HG03060 (cell line): ENCODE results near the gene CEBPG.

Experiments
- ATAC-seq: cut with Tn5 transposase; IDR thresholded peaks from one replicate; pipeline ENCODE4 v1.9.1; 2021; ENCODE audit warnings: low read depth, moderate number of reproducible peaks; ENCODE audit not compliant: unreplicated experiment

The CEBPG gene

DNA sequence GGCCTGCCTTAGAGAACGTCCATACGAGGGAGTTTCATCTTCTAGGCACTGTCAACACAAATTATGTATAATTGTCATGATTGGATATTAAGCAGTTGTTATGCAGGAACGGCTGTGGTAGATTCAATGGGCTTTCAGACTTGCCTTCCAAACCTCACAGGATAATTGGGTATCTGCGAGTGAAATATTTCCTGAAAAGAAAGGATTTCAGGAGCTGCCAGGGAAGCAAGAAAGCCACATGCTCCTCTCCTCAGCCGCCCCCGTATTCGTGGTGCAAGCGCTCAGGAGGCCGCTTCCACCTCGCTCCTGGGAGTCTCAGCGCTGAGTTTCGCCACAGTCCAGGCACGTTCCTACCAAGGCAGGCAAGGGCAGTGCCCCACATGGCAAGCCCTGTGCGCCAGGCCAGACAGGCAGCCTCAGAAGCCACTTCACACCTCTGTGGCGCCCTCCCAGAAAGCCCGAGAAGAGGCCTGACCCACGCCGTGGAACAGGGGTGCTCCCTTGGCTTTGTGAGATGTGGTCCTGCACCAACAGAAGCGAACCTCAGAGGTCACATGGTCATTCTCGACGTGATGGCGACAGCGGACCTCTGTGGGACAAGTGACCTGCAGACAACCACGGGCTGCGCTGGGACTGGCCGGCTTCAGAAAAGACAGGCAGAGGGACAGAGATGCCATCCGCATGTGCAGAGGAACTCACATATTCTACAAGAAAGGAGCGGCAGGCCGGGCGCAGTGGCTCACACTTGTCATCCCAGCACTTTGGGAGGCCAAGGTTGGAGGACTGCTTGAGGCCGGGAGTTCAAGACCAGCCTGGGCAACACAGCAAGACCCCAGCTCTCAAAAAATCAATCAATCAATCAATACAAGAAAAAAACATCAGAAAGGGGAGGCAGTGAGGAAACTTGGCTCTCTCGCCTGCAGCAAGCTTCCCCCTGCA, 41.4 kb downstream of the CEBPG start:
- no peak for ATAC-seq

DNA sequence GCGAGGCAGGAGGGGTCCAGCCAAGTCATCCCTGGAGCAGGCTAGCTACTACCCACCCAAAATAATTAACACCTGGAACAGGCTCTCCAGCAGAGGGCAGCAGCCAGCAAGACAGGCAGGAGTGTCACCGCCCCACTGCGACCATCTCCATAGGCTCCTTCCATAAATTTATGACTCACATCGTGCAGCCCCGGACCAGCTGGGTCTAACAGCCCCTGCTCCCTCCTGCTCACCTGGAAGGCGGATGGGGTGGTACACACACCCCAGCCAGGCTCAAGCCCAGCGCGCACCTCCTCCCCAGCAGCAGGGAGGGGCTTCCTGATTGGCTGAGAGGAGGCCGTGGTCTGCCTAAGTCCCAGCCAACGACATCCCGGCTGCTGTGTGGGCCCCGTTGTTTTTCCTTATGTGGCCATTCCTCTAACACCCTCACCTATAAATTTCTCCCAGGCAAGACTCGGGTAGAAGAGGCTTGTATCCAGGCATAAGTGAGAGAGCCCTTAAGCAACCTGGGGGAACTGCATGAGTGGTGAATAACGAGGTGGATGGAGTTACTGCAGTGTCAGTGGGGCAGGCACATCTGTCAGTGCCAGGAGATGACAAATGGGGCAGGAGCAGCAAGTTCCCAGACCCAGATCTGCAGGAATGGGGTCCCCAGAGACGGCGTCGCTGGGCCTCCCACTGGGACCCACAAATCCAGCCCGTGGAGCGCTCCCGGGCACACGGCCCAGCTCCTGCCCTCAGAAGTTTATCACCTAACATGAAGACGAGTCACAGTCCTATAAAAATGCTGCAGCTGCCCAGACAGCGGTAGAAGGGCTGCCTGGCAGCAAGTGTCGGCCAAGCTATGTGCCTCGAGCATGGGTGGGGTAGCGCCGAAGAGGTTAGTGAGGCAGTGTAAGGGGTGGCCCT, 43.1 kb downstream of the CEBPG start:
- no peak for ATAC-seq

- ATAC-seq, result no peak
These were observed 44.2 kb downstream of the CEBPG start for GRCh38 chr19:33417751-33418150.

GRCh38 chr19:33418461-33418860, 45.0 kb downstream of the CEBPG start:
- no peak for ATAC-seq

- no peak for ATAC-seq
These were observed 45.6 kb downstream of the CEBPG start for GRCh38 chr19:33418871-33419787.

GRCh38 chr19:33419788-33420130, 46.2 kb downstream of the CEBPG start:
- ATAC-seq, result no peak

GRCh38 chr19:33420821-33421220, 47.3 kb downstream of the CEBPG start:
- ATAC-seq, result no peak

DNA sequence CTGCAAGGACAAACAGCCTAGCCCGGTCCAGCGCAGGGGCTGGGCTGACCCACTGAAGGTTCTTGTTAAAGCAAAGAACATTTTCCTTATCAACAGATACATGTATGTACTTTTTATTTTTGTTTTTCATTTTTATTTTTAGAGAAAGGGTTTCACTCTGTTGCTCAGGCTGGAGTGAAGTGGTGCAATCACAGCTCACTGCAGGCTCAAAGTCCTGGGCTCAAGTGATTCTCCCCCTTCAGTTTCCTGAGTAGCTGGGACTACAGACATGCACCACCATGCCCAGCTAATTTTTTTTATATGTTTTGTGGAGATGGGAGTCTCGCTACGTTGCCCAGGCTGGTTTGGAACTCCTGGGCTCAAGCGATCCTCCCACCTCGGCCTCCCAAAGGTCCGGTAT, 47.9 kb downstream of the CEBPG start:
- no peak for ATAC-seq

GRCh38 chr19:33422369-33423180, 49.1 kb downstream of the CEBPG start:
- no peak for ATAC-seq

- no peak for ATAC-seq
These were observed 50.7 kb downstream of the CEBPG start for GRCh38 chr19:33424181-33424580.

DNA sequence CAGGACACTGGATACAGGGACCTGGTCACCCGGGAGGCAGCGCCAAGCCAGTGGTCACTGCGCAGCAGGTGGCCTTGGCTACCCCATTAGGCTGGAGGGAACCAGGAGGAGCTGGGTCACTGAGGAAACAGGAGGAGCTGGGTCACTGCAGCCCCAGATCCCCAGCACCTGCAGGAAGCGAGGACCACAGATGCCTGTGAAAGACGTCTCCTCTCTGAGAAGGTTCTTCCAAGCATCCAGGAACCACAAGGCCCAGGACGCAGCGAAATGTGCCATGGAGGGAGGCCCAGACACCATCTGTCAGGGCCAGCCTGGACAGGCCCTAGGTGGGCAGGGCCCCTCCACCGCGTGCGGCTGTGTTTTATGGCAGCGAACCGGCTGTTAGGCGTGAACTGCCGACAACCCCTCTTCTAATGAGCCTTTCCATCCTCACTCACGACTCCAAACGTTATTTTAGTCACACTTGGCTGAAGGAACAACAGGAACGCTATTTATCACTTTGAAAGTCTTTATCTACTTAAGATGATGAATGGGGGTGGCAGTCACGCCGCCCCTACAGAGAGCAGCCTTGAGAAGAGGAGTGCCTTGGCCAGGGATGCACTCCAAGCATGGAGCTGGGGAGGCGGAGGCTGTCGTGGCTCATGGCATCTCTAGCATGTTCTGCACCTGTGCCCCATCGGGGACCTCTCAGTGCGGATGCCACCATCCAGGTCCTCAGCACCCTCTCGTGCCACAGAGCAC, 53.3 kb downstream of the CEBPG start:
- no peak for ATAC-seq

DNA sequence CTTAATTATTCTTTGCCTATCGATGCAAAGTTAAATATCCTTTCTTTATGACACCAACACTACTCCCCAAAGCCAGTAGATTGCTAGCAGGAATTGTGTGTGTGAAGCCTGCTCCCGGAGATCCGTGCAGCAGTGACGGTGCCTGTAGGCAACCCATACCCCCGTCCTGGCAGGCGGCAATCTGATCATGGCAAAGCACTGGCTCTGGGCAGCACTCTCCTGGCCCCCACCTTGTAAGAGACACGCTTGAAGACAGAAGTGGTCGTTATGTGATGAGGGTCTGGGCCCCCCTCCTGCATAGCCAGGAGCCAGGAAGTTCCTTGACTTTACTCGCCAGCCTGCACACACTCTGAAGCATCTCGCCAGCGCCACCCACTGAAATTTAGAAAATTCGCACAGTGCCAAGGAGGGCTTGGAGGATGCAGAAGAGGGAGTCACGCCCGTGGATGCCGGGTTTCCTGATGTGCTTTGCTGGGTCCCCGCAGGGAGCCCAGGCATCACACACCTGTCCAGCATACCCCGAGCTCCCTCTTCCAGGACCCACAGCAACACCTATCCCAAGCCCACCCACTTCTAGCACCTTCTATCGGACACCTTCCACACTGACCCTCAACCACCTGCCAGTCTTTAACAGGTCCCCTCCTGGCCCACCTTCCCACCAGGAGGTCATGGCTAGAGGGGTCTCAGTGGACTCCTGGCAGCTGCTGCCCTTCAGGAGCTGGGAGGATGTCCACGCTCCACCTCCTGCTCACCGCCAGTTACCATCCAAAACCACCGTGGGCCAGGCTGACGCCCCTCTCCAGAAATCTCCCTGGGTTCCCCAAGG, 54.5 kb downstream of the CEBPG start:
- no peak for ATAC-seq

DNA sequence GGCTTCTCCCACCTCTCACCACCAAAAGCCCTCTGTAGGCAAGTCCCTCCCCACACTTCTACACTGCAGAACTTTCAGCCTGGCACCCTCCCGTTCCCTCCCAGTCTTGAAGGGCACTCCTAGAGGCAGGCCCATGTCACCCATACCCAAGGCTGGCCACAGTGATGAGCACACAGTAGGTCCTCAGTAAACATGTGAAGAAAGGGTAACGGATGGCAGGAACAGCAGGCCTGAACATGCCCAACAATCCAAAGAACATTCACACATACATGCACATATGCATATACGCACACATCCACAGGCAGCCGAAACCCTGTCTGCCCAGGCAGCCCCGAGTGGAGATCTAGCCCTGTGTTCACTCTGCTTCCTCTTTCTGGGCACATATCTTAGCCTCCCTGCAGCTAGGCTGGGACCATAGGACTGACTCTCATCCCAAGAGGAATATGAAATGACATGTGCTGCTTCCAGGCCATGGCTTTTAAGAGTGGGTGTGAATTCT, 55.2 kb downstream of the CEBPG start:
- ATAC-seq, result no peak

DNA sequence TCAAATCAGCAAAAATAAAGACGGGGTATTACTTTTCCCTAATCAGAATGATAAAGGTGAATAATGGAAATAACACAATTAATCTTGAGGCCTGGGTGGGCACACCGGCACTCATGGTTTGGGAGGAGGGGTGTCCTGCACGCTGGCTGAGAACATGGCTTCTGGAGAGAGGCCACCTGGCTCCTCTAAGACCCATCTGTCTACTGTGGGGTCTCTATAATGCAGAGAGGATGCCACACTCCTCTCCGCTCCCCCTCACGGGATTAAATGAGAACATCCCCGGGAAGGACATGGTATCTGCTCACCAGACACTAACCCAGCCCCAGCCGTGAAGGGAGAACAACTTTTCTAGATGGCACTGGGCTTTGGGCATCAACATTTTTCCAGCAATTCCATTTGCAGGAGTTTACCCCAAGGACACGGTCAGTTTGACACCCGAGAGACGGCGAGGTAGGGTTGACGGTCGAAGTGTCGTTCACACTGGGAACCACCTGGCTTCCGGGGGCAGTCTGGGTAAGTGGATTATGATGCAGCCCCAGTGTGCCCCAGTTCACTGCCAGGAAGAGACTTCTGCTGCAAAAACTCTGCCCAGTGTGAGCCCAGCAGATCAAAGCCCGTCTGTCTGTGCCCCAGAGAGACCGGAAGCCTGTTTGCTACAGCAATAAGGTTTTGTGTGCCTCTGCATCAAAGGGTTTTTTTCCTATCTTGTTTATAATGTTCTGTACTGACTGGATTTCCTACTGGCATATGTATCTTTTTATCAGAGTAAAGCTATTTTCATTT, 56.6 kb downstream of the CEBPG start:
- ATAC-seq, result no peak

GRCh38 chr19:33430674-33431277, 57.3 kb downstream of the CEBPG start:
- no peak for ATAC-seq

DNA sequence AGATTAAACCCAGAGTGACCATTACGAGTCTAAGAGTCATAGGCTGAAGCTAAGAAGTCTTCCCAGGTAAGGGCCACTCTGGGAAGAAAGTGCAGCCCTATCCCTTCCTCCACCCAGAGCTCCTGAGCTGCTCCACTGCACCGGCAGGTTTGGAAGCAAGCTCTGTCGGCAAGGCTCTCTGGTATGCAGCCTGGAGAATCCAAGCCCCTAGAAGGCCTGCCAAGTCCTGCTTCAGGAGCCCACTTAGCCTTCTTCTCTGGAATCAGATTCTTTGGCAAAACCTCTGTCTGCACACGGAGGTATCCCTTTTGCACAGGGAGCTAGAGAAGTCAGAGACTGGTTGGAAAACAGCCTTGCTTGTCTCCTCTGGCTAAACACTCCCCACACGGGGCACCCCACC, 58.5 kb downstream of the CEBPG start:
- ATAC-seq, result no peak
